ENCODE measurements around the gene TNNT1.

Gene TNNT1

GRCh38 chr19:55092423-55093318 lies 56.3 kb downstream of the TNNT1 start:
- no peak for DNase-seq

DNA sequence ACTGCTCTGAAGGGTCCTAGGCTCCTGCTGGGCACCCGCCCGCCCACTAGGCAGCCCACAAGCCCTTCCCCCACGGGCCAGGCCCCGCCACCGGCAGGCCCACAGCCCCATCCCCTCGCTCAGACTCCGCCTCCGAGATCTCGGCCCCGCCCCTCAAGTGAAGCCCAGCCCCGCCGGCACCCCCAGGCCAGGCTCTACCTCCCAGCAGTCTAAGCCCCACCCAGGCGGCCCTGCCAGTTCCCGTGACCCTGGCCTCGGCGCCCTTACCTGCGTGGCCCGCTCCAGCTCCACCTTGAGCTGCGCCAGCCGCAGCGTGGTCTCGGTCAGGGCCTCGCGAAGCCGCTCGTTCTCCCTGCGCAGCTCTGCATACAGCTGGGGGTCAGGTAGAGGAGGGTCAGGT lies 57.1 kb downstream of the TNNT1 start:
- no peak for DNase-seq

DNA sequence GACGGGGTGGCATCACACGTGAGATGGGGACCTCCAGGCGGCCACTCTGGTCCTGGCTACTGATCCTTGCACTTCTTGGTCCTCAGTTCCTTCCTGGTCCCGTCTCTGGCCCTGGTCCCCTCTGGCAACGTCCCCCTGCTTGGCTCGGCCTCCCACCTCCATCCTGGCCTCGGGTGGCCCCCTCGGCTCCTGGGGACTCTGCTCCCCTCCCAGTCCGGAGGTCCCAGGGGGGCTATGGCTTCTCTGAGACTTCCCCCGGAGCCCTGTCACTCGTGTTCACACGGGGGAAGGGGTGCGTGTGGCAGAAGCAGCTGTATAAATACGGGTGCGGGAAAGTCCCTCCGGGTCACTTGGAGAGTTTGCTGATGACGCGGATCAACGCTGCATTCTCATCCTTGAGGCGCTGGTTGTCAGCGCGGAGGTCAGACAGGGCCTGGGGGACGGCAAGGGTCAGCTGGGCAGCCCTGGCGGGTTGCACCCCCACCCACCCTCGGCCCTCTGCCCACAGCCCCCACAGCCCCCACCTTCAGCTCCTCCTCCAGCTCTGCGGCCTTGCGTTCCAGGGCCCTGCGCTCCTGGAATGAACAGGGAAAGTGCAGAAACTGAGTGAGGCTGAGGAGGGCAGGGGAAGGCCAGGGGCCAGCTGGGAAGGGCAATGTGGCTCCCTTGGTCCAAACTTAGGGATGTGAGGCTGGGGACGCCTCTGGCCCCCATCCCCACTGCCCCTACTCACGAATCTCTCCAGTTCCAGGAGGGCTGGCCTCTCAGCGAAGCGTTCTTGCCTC lies 57.7 kb downstream of the TNNT1 start:
- no peak for DNase-seq

DNA sequence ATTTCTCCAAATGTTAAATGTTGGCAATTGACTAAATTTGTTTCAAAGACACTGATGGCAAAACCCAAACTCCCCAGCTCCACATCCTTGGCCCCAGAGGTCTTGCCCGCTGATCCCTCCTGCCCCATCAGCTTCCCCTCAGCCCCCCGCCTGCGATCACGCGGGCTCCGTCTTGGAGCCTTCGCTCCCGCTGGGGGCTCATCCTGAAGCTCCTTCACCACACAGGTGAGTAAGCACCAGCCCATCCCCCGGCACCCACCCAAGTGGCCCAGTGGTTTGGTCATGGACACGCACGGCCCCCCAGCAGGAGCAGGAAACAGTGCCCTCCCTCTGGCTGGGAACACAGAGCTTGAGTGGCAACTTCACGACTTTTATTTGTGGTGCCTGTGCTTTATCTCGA lies 58.4 kb downstream of the TNNT1 start:
- DNase-seq, result no peak

DNA sequence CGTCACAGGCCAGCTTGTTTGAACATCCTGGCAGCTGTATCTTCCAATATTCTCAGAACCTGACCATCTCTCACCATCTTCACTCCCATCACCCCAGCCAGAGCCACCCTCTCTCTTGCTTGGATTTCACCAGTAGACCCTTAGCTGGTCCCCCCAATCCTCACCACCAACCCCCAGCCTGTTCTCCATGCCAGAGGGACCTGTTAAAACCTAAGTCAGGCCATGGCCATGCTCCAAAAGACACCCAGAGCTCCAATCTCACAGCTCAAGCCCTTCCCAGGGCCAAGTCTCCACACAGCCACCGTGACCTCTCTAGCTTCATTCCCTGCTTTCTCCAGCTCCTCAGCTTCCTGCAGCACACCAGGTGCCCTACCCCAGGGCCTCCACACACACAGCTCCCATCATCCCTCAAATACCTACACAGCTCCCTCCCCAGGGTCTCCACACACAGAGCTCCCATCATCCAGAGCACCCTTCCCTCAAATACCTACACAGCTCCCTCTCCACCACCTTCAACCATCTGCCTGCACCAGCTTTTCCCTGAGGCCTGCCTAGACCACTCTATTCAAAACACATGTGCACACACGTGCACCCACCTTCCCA lies 59.6 kb downstream of the TNNT1 start:
- no peak for DNase-seq

DNA sequence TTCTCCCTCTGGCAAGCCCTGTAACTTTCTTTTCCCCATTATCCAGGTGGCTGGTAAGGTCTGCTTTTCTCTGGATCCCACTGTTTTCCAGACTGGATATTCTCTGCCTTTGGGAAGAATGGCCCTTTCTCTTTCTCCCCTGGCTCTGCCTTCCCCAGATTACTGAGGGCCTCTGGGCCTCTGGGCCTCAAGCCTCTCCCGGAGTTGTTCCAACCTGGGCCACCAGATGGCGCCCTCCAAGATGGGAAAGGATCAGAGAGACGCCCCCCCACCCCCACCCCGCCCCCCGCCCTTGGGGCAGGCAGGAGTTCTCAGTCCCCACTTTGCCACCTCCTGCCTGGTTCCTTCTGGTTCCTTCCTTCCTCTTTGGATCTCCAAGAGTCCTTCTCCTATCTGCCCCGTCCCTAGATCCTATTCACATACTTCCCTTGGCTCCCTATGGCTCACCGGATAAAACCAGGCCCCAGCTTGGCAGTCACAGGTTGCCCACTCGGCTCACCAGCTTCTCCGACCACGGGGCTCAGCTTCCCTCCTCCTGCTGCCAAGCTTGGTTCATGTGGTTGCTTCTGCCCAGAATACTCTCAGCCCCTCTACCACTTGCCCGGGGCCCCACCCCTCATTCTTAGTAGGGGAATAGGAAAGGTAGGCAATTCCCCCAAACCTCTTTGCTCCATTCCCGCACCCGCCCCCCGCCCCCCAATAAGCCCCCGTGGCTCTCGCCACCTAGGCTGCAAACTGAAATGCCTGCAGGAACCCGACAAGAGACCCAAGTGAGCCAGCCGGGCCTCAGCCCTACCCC lies 60.3 kb downstream of the TNNT1 start:
- DNase-seq, result peak in 47 of 58 donors; percentile 6 to 79 (median 23)

DNA sequence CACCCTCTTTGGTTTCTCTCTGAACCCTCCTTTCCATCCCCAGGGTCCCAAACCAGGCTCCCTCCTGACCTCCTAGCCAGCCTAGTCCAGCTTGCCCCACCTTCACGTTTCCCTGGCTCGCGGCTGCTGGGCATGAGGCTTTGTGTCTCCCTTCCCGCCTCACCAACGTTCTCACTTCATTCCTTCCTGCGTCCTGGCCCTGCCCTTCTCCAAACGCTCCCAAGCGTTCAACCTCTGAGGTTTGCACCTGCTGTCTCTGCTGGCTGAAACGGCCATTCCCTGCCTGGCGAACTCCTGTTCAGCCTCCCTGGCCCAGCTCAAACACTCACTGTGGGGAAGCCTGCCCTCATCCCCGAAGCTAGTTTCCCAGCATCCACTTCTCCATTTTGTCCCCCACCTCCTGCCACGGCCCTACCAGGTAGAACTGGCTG lies 61.0 kb downstream of the TNNT1 start:
- DNase-seq, result no peak

- no peak for DNase-seq
Measured at GRCh38 chr19:55087542-55087901, 61.5 kb downstream of the TNNT1 start.

GRCh38 chr19:55086730-55087541 lies 62.1 kb downstream of the TNNT1 start:
- DNase-seq, result peak in 55 of 58 donors; percentile 11 to 89 (median 63)

DNA sequence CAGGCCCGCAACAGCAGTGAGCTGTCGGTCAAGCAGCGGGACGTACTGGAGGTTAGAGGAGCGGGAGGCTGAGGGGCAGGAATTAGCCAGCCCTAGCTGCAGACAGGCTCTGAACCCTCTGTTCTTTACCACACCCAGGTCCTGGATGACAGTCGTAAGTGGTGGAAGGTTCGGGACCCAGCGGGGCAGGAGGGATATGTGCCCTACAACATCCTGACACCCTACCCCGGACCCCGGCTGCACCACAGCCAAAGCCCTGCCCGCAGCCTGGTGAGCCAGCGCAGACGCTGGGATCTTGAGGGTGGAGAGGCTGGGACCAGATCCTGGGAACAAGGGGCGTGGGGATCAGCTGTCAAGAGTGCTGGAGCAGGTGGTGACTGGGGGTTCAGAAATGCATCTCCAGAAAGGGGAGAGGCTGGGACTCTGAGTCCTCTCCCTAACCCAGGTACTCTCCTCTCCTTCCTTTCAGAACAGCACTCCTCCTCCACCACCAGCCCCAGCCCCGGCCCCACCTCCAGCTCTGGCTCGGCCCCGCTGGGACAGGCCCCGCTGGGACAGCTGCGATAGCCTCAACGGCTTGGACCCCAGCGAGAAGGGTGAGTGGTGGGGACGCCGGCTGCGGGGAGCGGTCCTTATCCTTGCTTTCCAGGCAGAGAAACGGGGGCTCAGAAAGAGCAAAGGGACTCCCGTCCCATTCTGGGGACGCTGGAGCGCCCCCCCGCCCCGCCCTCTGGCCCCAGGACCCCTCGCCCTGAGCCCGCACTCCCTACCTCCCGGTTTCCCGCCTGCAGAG lies 62.9 kb downstream of the TNNT1 start:
- DNase-seq, result no peak

DNA sequence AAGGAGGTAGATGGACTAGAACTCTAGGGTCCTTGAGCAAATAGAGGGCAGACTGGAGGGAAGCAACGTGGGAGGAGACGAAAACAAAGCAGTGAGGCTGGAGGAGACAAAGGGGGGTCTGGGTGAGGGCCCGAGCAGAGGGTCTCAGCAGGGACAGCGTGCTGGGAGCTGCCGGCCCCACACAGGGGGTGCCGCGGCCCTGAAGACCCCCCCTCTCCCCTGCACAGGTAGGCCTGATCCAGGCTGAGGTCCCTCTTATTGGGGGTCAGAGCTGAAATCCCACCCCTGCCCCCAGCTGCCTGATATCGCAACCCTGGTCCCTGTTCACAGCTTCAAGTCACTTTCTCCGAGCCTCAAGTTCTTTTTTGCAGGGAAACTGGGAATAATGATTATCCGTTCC lies 64.6 kb downstream of the TNNT1 start:
- no peak for DNase-seq

DNA sequence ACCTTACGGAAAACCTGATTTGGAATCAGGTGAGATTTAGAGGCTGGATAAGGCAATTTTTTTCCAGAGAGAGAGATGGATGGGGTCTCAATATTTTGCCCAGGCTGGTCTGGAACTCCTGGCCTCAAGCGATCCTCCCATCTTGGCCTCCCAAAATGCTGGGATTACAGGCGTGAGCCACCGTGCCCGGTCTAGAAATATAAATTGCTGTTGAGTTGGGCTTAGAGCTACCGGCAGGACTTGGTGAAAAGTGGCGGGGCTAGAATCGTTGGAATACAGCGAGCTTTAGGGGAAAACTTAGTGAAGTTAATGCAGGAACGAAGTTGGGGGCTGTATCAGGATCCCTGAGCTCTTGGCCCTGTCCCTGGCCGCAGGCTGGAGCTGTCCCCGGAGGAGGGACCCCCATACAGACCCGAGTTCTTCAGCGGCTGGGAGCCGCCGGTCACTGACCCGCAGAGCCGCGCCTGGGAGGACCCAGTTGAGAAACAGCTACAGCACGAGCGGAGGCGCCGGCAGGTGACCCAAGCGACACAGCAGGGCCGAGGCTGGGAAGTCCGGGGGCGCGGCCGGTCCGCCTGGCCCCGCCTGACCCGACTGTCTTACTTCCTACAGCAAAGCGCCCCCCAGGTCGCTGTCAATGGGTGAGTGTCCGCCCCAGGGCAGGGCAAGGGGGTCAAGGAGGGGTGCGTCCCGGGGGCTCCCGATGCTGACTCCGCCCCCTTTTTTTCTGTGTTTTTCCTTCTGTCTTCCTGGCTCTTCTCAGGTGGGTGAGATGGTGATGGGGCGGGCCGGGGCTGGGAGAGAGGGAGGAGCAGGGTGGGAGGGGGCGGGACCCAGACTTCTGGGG lies 65.8 kb downstream of the TNNT1 start:
- no peak for DNase-seq
